ENCODE measurements around the gene CAMKK1.

Gene CAMKK1

DNA sequence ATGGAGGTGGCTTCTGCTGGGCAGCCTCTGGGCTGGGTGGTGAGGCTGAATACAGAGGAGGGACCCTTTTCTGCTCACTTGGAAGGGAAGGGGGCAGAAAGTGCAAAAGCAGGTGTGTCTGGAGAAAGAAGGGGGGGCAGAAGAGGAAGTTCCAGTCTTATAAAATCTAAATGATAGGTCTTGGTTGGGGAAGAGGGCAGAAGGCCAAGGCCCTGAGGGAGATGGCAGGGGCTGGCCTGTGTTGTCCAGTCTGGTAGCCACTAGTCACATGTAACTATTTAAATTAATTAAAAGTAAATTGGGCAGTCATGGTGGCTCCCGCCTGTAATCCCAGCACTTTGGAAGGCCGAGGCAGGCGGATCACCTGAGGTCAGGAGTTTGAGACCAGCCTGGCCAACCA, 2.5 kb upstream of the CAMKK1 start:
- DNase-seq = no peak

DNA sequence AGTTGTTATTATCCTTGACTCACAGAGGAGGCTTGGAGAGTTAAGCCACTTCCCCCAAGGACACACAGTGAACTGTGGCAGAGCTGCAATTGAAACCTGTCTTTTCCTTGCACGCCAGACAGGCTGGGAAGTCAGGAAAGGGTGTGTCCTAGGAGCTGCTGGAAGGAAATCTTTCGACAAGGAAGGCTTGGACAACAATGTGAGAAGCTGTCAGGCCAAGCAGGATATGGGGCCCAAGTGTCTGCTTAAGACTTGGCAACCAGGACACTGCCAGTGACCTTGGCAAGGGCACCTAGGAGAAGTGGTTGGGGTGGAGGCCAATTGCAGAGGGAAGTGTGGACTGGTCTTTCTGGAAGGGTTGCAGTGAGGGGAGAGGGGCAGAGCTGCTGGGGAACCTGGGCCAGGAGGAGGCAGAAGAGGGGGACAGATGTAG, 2.1 kb upstream of the CAMKK1 start:
- DNase-seq = no peak

DNA sequence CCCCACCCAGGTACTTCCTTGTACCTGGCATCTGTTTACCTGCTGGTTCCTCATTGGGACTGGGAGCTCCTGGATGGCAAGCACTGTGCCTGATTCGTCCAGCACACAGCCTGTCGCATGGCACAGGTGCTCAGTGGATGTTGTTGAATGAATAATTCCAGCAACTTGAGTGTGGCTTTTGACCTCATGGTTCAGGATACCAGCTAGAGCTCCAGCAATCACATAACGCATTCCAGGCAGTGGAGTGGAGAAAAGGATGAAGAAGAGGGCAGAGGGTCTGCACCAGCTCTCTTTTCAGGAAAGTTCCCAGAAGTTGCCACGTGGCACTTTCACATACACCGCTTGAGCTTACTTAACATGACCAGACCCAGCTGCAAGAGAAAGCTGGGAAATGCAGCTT, 1.3 kb upstream of the CAMKK1 start:
- DNase-seq = no peak

DNA sequence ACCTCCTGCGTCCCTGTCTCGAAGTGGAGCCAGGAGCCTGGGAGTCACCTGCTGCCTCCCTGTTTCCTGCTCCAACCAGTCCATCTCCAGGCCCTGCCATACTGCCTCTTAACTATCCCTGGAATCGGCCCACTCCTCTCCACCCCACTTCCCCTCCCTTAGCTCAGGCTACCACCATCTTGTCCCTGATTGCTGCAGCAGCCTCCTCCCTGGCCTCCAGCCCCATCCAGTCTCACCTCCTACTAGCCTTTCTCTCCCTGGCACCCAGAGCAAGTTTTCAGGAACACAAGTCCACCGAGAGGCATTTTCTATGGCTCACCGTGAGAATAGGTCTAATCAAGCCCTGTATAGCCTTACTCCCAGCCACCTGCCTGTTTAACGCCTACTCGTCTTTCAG, 865 bp upstream of the CAMKK1 start:
- no peak for DNase-seq

DNA sequence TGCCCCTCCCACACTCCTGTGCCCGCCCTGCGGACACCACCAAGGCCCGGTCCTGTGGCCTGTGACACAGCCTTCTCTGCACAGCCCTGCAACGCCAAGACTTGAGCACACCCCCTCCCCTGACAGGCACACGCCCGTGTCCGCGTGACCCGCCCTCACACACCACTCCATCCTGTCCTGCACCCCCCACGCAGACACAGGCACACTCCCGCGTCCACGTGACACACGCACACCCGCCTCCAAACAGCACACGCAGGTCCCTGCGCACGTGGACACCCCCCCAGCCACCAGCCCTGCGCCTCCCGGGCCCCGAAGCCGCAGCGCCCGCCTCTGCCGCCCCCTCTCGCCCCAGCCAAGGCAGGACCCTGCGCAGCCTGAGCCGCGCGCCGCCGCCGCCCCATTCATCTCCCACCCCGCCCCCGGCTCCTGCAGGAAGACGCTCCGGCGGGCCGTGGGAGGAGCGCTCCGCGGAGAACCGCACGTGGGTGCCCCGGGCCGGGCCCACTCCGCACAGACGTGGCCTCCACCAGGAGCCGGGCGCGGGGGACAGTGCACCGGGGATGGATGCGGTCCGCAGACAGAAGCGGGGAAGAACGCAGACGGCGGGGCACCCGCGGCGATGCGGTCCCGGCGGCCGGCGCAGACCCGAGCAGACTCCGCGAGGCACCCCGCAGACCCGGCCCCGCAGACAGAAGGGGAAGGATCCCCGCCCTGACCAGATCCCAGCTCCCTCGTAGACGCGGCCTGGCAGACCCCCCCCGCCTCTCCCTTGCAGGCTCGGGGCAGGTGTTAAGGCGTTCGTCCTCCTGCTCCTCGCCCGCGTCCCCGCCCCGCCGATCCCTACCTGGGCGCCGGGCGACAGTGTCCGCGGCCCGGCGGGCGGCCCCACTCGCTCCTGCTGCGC, 506 bp downstream of the CAMKK1 start:
- peak; percentile 37 to 82 (median 81) for DNase-seq

DNA sequence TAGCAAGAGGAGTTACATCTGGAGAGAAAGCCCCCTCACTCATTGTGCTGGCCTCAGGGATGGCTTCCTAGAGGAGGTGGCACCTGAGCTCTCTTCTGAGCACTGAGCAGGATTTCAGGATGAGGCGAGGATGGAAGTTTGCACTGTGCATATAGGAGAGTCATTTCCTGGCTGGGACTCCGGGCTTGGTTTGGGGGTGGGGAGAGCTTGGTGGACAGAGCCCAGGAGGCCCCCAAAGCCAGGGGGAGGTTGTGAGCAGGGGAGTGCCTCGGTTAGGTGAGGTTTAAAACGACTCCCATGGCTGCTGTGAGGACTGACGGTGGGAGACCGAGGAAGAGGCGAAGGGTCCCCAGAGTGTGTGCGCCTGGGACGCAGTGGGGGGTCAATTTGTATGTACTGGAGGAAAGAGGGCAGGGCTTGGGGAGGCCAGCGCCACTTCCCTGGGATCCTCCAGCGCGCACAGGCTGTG, 1.2 kb downstream of the CAMKK1 start:
- DNase-seq = no peak

DNA sequence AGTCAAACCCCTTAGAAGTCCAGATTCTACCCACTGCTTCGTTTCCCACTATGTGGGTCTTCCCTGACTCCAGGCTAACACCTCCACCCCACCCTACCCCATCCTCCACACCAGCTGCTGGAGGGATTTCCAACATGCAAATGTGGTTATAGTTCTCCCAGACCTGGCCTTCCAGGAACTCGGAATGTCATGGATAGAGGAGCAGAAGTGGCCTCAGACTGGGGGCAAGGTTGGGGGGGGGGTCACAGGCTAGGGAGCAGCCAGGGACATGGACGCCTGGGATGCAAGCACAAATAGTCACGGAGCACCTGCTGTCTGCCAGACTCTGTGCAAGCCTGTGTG, 2.0 kb downstream of the CAMKK1 start:
- DNase-seq = no peak

DNA sequence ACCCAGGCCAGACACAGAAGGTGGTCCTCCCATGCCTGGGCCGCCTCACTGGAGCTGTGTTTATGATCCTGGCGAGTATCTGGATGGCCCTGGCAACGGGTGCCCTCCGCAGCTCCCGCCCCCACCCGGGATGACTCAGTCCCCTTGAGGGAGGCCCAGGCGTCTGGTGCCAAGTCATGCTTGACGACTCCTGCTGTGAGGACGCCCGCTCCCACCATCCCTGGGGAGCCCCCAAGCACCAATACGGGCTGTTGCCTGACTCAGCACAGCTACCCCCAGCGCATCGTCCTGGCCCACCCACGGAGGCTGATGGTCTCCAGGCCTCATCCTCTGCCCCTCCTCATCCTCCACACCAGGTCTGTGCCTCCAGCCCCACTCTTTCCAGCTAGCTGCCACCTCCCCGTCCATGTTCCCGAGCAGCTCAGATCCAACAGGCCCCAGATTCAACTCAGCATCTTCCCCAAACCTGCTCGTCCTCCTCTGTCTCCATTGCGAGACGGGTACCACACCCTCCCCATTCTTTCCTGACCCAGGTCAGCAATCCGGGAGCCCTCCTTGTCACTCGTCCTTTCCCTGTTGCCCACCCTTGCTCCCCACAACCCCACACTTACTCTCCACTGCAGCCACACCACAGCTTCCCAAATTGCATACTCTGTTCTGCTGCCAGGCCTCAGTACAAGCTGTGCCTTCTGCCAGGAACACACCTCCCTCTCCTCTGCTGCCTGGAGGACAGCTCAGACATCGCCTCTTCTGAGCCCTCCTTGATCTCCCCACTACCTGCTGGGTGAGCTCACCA, 2.6 kb downstream of the CAMKK1 start:
- DNase-seq = no peak

DNA sequence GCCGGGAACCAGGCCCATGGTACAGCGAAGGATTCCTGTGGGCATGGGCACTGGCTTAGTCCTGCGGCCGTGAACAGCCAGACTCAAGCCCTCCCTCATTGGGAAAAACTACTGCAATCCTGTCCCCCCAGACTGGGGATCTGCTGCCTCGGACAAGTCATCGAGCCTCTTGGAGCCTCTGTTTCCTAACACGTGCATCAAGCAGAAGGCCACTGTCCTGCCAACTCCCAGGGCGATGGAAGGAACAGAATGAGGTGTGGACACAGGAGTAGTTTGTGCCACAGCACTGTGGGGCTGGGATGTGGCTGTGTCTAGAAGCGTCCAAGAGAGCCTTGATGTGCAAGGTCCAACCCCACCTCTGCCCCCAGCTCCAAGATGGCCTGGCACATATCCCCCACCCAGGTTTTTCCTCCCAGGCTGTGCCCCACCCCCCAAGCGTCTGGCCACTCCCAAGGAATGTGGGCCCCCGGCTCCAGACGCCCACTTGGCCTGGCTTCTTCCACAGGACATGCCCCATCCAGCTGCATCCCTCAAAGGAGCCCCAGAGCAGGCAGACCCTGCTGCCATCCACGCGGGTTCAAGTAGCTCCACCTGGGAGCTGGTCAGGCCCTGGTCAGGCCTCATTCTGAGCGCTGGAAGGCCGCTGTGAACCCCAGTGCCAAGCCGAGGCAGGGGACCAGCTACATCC, 3.4 kb downstream of the CAMKK1 start:
- DNase-seq = no peak

DNA sequence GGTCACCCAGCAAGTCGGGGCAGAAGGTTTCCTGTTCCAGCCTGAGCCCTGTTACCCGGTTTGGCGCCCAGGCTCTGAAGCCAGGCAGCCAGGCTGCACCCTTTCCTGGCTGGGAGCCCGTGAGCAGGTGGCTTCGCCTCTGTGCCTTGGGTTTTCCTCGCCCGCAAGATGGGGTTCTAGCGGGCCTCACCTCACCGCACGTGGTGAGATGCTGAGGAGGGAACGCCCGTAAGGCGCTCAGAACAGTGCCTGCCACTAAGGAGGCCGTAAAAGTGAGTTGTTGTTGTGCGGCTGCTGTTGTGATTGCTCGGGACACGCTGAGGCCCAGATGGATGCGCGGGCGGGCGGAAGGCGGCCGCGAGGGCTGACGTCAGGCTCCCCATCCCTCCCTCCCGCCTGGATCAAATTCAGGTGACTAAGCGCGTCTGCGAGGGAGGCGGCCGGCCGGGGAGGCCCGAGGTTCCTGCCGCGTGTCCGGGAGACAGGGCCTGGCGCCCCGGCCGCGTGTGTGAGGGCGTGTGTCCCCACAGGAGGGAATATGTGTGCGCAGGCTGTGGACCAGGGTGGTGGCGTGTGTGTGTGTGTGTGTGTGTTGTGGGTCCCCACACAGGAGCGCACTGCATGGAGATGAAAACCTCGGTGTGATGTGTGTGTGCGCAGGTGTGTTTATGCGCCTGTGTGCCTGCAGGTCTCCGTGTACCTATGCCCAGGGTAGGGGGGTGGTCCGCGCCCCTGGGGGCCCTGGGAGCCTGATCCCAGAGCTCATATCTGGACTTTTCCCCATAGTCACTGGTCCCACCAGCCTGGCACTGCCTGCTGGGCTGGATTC, 4.3 kb downstream of the CAMKK1 start:
- DNase-seq = no peak

DNA sequence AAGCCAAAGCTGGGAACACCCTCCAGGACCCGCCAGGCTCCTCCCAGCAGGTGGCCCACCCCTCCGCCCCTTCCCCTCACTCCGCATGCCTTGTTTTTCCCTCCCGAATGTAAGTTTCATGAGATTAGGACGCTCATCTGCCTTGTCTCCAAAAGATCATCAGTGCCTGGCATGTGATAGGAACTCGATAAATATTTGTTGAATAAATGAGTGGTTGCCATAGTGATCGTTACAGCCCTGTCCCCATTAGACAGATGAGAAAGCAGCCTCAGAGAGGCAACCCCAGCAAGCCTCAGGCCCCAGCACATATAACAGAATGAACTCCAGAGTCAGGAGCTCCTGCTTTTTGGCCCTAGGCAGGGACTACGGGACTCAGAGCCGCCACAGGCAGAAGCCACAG, 5.0 kb downstream of the CAMKK1 start:
- DNase-seq = no peak

DNA sequence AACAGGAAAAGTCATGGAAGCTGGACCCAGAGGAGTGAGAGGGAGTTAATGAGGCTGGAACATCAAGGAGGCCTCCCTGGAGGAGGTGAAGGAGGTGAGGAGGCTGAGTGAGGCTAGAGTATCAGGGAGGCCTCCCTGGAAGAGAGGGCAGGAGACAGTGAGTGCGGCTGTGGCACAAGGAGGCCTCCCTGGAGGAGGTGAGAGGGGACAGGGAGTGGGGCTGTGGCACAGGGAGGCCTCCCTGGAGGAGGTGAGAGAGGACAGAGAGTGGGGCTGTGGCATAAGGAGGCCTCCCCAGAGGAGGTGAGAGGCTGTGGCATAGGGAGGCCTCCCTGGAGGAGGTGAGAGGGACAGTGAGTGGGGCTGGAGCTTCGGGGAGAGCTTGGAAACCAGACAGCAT, 5.5 kb downstream of the CAMKK1 start:
- no peak for DNase-seq

DNA sequence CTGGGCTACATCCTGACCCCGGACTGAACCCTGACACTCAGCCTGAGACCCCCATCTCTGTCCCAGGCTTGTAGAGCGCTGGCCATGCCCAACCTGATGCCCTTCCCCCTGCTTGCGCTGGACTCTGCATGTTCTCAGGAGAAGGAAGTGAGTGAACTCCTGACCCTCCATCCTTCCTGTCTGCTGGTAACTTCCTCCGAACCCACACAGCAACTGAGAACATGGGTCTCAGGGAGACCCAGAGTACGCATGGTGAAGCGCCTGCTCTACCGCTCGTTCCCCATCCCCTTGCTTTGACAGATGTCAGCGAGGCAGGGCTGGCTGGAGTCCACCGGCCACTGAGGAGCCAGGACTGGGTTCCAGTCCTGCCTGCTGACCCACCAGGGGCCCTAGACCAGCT, 6.1 kb downstream of the CAMKK1 start:
- peak in 1 of 5 experiments; percentile 21 for DNase-seq

DNA sequence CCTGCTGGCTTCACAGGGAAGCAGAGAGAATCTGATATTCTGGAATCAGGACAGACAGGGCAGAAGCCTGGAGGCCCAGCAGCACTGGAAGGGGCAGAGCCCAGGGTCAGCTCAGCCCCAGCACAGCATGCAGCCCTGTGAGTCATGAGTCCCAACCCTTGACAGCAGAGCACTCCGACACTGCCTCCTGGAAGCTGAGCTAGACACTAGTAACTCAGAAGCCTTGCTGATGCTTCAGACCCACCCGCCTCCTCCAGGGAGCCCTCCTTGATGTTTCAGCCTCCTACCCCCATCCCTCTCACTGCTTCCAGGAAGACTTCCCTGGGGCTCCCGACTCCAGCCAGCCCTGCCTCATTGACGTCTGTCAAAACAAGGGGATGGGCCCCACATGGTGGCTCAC, 6.9 kb downstream of the CAMKK1 start:
- DNase-seq = no peak

DNA sequence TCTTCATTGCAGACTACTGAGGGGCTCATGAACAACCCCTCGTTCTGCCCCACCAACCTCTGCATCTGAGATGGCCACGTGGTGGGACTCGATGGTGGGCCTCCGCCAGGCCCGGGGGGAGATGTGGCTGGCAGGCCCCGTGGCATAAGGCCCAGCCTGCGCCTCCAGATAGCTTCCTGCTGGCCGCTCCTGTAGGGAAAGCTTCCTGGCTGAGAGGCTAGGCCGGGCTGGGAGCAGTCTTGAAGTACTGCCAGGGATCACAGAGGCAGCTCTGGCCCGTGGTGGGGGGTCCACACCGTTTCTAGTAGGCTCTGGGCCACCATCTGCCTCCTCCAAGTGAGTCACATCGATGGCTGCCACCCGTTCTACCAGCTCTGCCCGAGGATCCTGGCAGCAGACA, 7.6 kb downstream of the CAMKK1 start:
- DNase-seq = no peak

DNA sequence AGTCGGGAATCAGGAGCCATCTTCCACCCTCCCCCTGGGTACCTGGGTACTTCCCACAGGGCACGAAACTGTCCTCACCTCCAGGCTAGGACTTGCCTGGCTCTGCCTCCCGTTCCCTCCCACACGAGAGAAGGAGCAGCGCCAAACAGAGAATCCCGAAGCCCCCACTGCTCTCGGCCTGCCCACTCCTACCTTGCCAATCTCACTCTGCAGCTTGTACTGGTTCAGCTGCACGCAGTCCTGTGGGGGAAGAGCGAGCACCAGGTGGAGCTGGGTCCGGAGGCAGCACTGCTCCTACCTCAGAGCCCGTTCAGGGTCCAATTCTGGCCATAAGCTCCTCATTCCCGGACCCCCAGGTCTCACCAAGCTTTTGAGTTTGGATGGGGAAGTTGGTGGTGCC, 8.7 kb downstream of the CAMKK1 start:
- no peak for DNase-seq

DNA sequence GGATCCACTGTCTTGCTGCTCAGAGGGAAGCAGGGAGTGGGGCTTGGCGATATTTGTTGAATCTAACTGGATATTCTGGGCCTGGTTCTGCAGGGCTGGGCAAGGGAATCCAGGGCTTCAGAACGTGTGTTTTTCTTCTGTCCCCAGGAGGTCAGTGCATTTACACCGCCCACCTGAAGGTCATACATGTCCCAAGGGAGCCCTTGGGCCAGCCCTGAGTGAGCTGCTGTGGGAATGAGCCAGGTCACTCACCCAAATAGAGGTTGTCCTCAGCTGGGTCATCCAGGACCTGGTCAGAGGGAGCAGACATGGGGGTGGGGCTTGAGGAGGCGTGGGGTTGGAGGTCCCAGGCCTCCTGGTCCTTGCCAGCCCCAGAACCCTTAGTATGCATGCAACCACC, 10.6 kb downstream of the CAMKK1 start:
- no peak for DNase-seq

DNA sequence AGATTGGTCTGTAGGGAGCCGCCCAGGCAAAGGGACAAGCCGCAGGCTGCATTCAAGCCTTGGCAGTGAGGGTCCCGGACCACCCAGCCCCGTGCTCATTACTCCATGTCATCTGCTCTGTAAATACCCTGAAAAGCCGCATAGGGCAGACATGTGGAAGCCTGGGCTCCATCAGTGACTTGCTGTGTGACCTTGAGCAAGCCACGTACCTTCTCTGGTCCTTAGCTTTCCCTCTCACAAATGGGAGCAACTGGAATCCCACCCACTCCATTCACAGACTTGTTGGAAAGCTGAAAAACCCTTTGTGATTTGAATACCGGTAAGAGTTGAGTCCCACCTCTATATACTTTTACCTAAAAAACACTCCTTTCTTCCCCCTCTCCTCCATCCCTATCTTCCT, 11.9 kb downstream of the CAMKK1 start:
- DNase-seq = no peak

DNA sequence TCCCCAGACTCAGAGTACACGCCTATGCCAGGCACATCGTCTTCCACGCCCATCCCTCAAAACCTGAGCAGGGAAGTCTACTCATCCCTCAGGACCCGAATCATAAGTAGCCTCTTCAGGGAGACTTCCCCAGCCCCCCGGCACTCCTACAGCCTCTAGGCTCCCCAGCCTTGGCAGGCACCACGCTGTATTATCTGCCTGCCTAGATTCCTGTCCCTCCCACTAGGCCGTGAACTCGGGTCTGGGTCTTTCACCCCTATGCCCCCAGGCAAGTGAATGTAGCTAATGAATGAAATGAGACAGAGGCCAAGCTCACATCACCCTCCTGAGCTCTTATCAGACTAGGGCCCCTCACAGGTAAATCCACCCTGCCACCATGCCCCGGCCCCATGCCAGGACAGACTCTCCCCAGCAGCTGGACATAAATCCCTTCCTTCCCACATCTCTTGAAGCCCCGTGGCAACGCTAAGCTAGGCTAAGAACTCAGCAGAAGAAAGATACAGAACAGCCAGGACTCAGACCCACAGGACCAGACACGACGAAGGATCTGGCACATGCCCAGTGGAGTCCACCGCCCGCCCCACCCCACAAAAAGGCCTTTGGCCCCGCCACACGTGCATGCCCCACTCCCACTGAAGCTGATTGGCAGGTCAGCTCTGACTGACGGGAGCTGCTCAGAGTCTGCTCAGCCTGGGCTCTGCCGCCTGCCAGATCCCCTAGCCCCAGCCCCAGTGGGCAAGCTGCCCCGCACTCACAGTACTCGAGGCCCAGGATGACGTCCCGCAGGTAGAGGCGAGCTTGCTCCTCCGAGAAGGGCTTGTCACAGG, 13.0 kb downstream of the CAMKK1 start:
- DNase-seq = no peak

DNA sequence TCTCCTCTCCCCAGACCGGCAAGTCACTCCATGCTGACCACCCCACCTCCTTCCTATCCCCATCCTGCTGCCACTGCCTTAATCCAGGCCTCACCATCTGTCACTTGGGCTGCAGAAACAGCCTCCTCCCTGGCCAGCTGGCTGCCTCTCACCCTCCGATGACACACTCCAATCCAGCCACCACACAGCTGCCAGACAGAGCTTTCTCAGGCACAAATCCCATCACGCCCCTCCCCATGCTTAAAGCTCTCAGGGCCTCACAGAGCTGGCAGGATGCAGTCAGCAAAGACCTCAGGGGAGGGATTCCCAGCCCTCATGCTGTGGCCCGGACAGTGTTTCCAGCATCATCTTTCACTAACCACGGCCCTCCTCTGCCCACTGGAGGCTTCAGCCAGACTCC, 13.7 kb downstream of the CAMKK1 start:
- DNase-seq = no peak

DNA sequence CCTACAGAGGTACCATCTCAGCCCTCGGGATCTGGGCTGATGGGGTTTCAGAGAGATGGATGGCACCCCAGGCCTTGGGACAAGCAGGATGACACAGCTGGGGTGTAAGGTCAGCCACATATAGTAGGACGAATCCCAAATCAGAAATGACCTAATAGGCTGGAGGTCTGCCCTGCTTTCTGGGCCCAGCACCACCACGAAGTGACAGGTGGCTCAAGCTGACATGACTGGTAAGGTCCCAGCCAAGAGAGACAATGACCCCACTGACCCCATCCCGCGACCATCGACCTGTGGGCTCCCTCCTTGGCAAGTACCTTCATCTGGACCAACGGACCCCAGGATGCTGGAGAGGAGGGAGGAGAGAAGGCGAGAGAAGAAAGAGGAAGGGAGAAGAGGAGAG, 15.6 kb downstream of the CAMKK1 start:
- DNase-seq = no peak

DNA sequence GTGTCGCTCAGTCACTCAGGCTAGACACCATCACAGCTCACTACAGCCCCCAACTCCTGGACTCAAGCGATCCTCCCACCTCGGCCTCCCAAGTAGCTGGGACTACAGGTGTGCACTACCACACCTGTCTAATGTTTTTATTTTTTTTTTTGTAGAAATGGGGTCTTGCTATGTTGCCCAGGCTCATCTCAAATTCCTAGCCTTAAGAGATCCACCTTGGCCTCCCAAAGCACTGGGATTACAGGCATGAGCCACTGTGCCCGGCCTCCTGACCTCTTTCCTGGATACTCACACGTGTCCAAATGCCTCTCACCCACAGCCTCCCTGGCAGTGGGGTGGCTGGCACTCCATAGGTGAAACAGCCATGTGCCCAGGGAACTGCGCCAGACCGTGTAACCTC, 17.5 kb downstream of the CAMKK1 start:
- no peak for DNase-seq
